Smooth muscle cell of trachea (primary cell): ENCODE results near the gene GAL3ST1. TPM values are rescaled to one million over a fixed set of nuclear protein-coding genes. Genes with fewer than 3 reads are reported as not detected.

Experiments
- total RNA-seq: library from RNA; depleted of rRNA; stranded (reverse); fragments of >200 nt; gene quantifications from 2 replicates; pipeline ENCODE4 v1.2.1, GENCODE V29; 2014

The GAL3ST1 gene, protein sequence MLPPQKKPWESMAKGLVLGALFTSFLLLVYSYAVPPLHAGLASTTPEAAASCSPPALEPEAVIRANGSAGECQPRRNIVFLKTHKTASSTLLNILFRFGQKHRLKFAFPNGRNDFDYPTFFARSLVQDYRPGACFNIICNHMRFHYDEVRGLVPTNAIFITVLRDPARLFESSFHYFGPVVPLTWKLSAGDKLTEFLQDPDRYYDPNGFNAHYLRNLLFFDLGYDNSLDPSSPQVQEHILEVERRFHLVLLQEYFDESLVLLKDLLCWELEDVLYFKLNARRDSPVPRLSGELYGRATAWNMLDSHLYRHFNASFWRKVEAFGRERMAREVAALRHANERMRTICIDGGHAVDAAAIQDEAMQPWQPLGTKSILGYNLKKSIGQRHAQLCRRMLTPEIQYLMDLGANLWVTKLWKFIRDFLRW
- total RNA-seq, result 0.15 and 0.17 TPM in 2 replicates

DNA sequence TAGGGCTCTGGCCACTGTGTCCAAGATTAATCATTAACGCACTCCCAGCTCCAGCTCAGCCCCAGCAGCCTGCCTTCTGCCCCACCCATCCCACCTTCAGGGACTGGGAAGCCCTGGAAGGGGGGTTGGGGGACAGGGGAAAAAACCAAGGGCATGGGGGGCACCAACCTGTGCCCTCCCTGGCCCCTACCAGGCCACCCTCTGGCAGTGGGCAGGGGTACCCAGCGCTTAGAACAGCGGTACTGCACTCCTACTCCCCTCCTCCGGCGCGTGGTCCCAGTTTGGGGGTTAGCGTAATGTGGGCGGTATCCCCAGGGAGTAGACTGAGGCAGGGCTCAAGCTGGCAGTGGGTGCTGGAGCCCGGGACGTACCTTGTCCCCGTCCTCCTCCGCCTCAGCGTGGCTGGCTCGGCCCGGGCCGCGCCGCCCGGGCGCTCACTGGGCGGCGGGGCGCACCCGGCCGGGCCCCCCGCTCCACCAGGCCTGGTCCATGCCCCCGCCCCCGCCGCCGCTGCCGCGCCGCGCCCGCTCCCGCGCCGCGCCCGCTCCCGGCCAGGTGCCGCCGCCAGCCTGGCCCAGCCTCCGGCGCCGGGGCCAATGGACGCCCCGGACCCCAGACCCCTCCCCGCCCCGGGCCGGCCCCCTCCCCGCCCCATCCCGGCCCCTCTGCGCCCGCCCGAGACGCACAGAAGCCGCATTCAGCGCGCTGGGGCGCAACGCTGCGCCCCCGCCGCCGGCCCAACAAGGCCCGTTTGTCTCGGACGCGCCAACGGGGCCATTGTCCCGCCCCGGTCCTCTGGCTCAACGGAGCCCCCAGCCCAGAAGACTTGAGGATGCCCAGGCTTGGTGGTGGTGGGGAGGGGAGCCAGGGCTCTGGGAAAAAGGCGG, at the start of gene GAL3ST1:
TSS of gene GAL3ST1 (minus strand) at position 571 of the 887 bp plus-strand sequence. CDS start 17,273 bp downstream, outside the sequence.

GRCh38 chr22:30606455-30607299, 32.2 kb upstream of the GAL3ST1 start, which contains the start of gene TCN2:
TCN2 (plus strand) TSS chr22:30607174; CDS start chr22:30607332, 158 bp downstream.

DNA sequence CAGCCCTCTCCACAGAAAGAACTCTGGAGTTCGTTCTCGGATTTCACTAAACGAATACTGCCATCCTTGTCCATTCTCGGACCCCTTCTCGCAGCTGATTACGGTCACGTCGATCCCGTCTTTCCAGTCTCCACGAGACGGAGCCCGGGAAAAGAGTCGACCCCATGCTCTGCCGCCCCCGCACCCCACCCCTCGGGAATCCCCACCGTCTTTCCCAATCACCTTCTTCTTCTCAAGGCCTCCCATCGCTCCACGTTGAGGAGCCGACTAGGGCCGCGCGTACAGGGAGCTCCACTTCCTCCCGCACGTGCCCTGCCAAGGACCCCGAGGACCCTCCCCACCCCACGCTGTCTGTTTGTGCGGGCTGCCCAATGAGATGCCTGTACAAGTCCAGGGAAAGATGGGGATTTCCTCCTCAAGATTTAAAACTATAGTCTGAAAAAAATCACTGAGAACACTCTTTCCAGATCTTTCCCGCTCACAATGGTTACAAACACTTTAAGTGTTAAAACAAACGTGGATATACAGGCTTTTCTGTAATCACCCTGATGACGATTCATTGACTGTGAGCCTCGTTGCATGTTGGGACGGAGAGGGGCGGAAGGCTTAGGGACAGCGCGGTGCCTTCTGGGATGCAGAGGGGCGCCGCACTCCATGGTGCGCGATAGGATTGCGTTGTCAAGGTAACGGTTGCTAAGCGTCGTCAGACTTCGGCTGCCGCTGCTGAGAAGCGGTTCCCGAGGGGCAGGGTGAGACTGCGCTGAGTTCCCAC, 17.3 kb upstream of the GAL3ST1 start, which contains the start of gene PES1:
TSS of gene PES1 (minus strand) at position 323 of the 772 bp plus-strand sequence. CDS start at position 246, 77 bp downstream.

DNA sequence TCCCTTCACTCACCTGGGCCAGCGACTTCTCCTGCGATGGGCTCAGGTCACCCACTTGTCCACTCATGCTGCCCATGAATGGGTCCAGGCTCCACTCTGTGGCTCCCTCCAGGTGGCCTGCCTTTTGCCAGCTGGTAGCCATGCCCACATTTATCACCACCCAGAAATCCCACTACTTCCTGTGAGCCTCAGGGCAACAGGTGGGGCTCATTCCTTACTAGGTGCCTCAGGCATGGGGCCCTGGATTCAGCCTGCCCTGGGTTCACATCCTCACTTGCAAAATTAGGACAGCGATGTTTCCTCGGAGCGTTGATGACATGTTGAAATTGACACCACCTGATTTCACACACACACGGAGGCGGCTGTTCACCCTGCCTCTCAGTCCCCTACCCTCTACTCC, 27.8 kb downstream of the GAL3ST1 start, which contains the start of gene SEC14L6:
TSS of gene SEC14L6 (minus strand) at position 126 of the 400 bp plus-strand sequence. CDS start at position 67, 59 bp downstream.

Other genes starting within 250 kb of the GAL3ST1 start
- 22.8 and 26.3 TPM in 2 replicates for gene TBC1D10A, start 247.7 kb downstream of the GAL3ST1 start, total RNA-seq
- 19.2 and 23.0 TPM in 2 replicates for gene SF3A1, start 217.8 kb downstream of the GAL3ST1 start, total RNA-seq
- 2.3 and 4.0 TPM in 2 replicates for gene CCDC157, start 217.7 kb downstream of the GAL3ST1 start, total RNA-seq
- 21.8 and 37.4 TPM in 2 replicates for gene RNF215, start 187.3 kb downstream of the GAL3ST1 start, total RNA-seq
- 12.7 and 25.3 TPM in 2 replicates for gene SEC14L2, start 177.6 kb downstream of the GAL3ST1 start, total RNA-seq
- 4.7 and 8.4 TPM in 2 replicates for gene MTFP1, start 148.9 kb downstream of the GAL3ST1 start, total RNA-seq
- gene SEC14L3, start 102.6 kb downstream of the GAL3ST1 start, total RNA-seq, result not detected in 2 replicates
- 0.50 TPM in 1 of 2 replicates, not detected in the other for gene SEC14L4, start 69.0 kb downstream of the GAL3ST1 start, total RNA-seq
- under 0.01 and 0.17 TPM in 2 replicates for gene SEC14L6, start 27.9 kb downstream of the GAL3ST1 start, total RNA-seq
- gene PES1, start 17.2 kb upstream of the GAL3ST1 start, total RNA-seq, result 68.9 and 86.8 TPM in 2 replicates
- gene TCN2, start 32.5 kb upstream of the GAL3ST1 start, total RNA-seq, result 9.2 and 17.0 TPM in 2 replicates
- gene SLC35E4, start 61.1 kb upstream of the GAL3ST1 start, total RNA-seq, result 10.0 and 13.9 TPM in 2 replicates
- gene DUSP18, start 93.2 kb upstream of the GAL3ST1 start, total RNA-seq, result 8.0 and 10.9 TPM in 2 replicates
- 1.3 and 1.7 TPM in 2 replicates for gene OSBP2, start 120.2 kb upstream of the GAL3ST1 start, total RNA-seq